Hepatocyte (in vitro differentiated cells): ENCODE results near the gene ENG. TPM values are rescaled to one million over a fixed set of nuclear protein-coding genes. Genes with fewer than 3 reads are reported as not detected.

Experiments used
- DNase-seq: peaks from one replicate; pipeline ENCODE4 v3.0.0-alpha.2; 2016; ENCODE audit warnings: low spot score
- H2AFZ ChIP-seq: fragments of 200-600 bp; sonication (generic); 2 replicates; pipeline ENCODE4 v1.6.0; 2016; ENCODE audit warnings: antibody characterized with exemption, mild to moderate bottlenecking
- H3K27ac ChIP-seq: fragments of 200-600 bp; sonication (generic); 2 replicates; pipeline ENCODE4 v1.5.1; 2016; ENCODE audit warnings: mild to moderate bottlenecking
- H3K27me3 ChIP-seq: fragments of 200-600 bp; sonication (generic); 2 replicates; pipeline ENCODE4 v1.6.1; 2016
- H3K36me3 ChIP-seq: fragments of 200-600 bp; sonication (generic); replicated peaks from 2 replicates; pipeline ENCODE4 v1.5.1; 2016; ENCODE audit warnings: low read depth; ENCODE audit not compliant: insufficient read depth
- H3K4me1 ChIP-seq: fragments of 200-600 bp; sonication (generic); 2 replicates; pipeline ENCODE4 v1.5.1; 2016; ENCODE audit warnings: mild to moderate bottlenecking, moderate library complexity; ENCODE audit not compliant: insufficient read depth
- H3K4me2 ChIP-seq: fragments of 200-600 bp; sonication (generic); 2 replicates; pipeline ENCODE4 v1.6.0; 2016
- H3K4me3 ChIP-seq: fragments of 200-600 bp; sonication (generic); 2 replicates; pipeline ENCODE4 v1.5.1; 2016; ENCODE audit warnings: mild to moderate bottlenecking
- H3K79me2 ChIP-seq: fragments of 200-600 bp; sonication (generic); 2 replicates; pipeline ENCODE4 v1.6.0; 2017; ENCODE audit warnings: mild to moderate bottlenecking
- H3K9me2 ChIP-seq: fragments of 200-600 bp; sonication (generic); replicated peaks from 2 replicates; pipeline ENCODE4 v1.6.0; 2017; ENCODE audit warnings: mild to moderate bottlenecking; ENCODE audit not compliant: insufficient read depth
- H3K9me3 ChIP-seq: fragments of 200-600 bp; sonication (generic); 2 replicates; pipeline ENCODE4 v1.5.1; 2016; ENCODE audit warnings: low read depth, mild to moderate bottlenecking
- H4K20me1 ChIP-seq: fragments of 200-600 bp; sonication (generic); 2 replicates; pipeline ENCODE4 v1.6.0; 2016; ENCODE audit warnings: mild to moderate bottlenecking; ENCODE audit not compliant: insufficient read depth, poor library complexity, severe bottlenecking
- CTCF ChIP-seq: fragments of 200-600 bp; sonication (generic); IDR thresholded peaks from 2 replicates; pipeline ENCODE4 v1.5.1; 2016; ENCODE audit warnings: antibody characterized with exemption, mild to moderate bottlenecking; ENCODE audit not compliant: poor library complexity
- EZH2 ChIP-seq: fragments of 200-600 bp; sonication (generic); IDR thresholded peaks from 2 replicates; pipeline ENCODE4 v1.6.1; 2016; ENCODE audit warnings: antibody characterized with exemption, mild to moderate bottlenecking, borderline replicate concordance
- EZH2phosphoT487 ChIP-seq: fragments of 200-600 bp; sonication (generic); IDR thresholded peaks from one replicate; pipeline ENCODE4 v1.6.1; 2018; ENCODE audit warnings: antibody characterized with exemption, mild to moderate bottlenecking, low read depth, moderate library complexity; ENCODE audit not compliant: unreplicated experiment, severe bottlenecking
- WGBS: methylation state at CpG from one replicate; pipeline ENCODE4 v1.1.6; 2016; ENCODE audit warnings: low lambda C conversion rate; ENCODE audit errors: missing lambda C conversion rate; 5-methylcytosine and 5-hydroxymethylcytosine counted together
- polyA plus RNA-seq: library from polyadenylated mRNA; unstranded; fragments of >200 nt; fragmentation: Nextera tagmentation; extraction: Ambion mirVana; gene quantifications from 2 replicates; pipeline ENCODE4 v1.2.1, GENCODE V29; 2016
- total RNA-seq: library from RNA; depleted of rRNA; stranded (reverse); fragments of >200 nt; gene quantifications from 2 replicates; pipeline ENCODE4 v1.2.3, GENCODE V29; 2014

The ENG gene
- total and polyA plus RNA-seq, 2 experiments from 2014 or later, result 6.8 to 21.2 TPM

- H3K27me3 ChIP-seq, result no peaks in the 10 kb centered on the region
- no peaks in the 10 kb centered on the region for H3K79me2 ChIP-seq
- no peaks in the 10 kb centered on the region for H3K9me2 ChIP-seq
- WGBS, result 78% methylated on average over 11 of the region's 11 CpGs
- H3K4me1 ChIP-seq, result peaks cover 18% of the 10 kb centered on the region
- no peak for DNase-seq
- no peak overlapping the region for H3K4me3 ChIP-seq
- H4K20me1 ChIP-seq, result no peaks in the 10 kb centered on the region
- H3K27ac ChIP-seq, result no peak overlapping the region
- TF ChIP-seq EZH2phosphoT487 (no peak), CTCF (no peak), EZH2 (no peak)
- no peaks in the 10 kb centered on the region for H3K9me3 ChIP-seq
- no peaks in the 10 kb centered on the region for H3K36me3 ChIP-seq
- H3K4me2 ChIP-seq, result no peak overlapping the region
- H2AFZ ChIP-seq, result no peak overlapping the region
Measured at GRCh38 chr9:127856094-127856728, 1.8 kb upstream of the ENG start.

GRCh38 chr9:127855522-127855921 lies 1.1 kb upstream of the ENG start:
- Histone ChIP-seq H3K27ac (no peak overlapping the region), H2AFZ (no peak overlapping the region), H3K79me2 (no peaks in the 10 kb centered on the region), H4K20me1 (no peaks in the 10 kb centered on the region), H3K4me2 (no peak overlapping the region), H3K27me3 (no peaks in the 10 kb centered on the region), H3K9me3 (no peaks in the 10 kb centered on the region), H3K36me3 (no peaks in the 10 kb centered on the region), H3K9me2 (no peaks in the 10 kb centered on the region), H3K4me1 (peaks cover 18% of the 10 kb centered on the region), H3K4me3 (no peak overlapping the region)
- WGBS, result 93% methylated on average over 5 of the region's 5 CpGs
- DNase-seq, result no peak
- TF ChIP-seq EZH2 (no peak), EZH2phosphoT487 (no peak), CTCF (no peak)

GRCh38 chr9:127854960-127855359 lies 502 bp upstream of the ENG start:
- TF ChIP-seq CTCF (no peak), EZH2phosphoT487 (no peak), EZH2 (no peak)
- H3K9me2 ChIP-seq, result no peaks in the 10 kb centered on the region
- no peak overlapping the region for H2AFZ ChIP-seq
- no peaks in the 10 kb centered on the region for H3K79me2 ChIP-seq
- H3K9me3 ChIP-seq, result no peaks in the 10 kb centered on the region
- no peaks in the 10 kb centered on the region for H3K36me3 ChIP-seq
- no peak for DNase-seq
- no peaks in the 10 kb centered on the region for H4K20me1 ChIP-seq
- peaks cover 18% of the 10 kb centered on the region for H3K4me1 ChIP-seq
- WGBS, result 94% methylated on average over 11 of the region's 11 CpGs
- H3K27ac ChIP-seq, result peak overlapping the region; percentile 57
- no peak overlapping the region for H3K4me3 ChIP-seq
- H3K27me3 ChIP-seq, result no peaks in the 10 kb centered on the region
- peak overlapping the region; percentile 79 for H3K4me2 ChIP-seq
